ENCODE data around the gene HK1. TPM values are rescaled to one million over a fixed set of nuclear protein-coding genes. Genes with fewer than 3 reads are reported as not detected.
"Not testable (repeated sequence)": the region's sequence is repeated elsewhere in the genome, so short reads cannot be mapped to it uniquely, and the experiment has no call there.

Gene HK1
- total RNA-seq, 2 donors from 2014 or later, result 75.6 to 103 TPM

- DNase-seq (ENCODE audit: low spot score), result peak; percentile 56
- intact Hi-C loops (cut with DNase I), result no loop called here
Observed at GRCh38 chr10:69250041-69250440, 28.3 kb upstream of the HK1 start.

DNA sequence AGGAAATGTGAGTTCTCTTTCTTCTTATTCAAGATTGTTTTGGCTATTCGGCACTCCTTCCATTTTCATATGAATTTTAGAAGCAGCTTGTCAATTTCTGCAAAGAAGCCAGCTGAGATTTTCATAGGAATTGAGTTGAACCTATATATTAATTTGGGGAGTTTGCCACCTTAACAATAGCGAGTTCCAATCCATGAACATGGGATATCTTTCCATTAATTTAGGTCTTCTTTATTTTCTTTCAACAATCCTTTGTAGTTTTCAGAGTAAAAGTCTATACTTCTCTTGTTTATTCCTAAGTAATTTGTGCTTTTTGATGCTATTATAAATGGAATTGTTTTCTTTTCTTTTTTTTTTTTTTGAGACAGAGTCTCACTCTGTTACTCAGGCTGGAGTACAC, 26.9 kb upstream of the HK1 start:
- intact Hi-C loops (cut with DNase I); DNase-seq (ENCODE audit: low spot score): not testable (repeated sequence)

DNA sequence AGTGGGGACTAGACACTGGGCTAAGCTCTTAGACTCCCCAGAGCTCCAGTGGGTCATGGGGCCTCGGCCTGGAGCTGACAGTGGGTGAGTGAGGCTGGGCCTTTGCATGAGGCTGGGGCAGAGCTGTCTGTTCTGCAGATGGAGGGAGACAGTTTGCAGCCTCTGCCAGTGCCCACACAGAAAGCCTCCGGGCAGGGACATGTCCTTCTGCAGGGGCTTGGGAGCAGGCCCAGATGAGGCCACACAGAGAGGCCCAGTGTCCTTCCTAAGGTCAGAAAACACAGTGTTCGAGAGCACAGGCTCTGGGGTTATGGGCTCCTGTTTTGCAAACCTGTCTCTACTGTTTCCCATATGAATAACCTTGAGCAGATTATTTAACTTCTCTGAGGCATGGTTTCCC, 25.1 kb upstream of the HK1 start:
- intact Hi-C loops (cut with DNase I), result no loop called here
- peak; percentile 58 for DNase-seq (ENCODE audit: low spot score)

- DNase-seq (ENCODE audit: low spot score), result no peak
- intact Hi-C loops (cut with DNase I), result loop anchor here in 1 of 2 donors (5.0 kb wide), 1 partner anchor 112 kb away; no protein-coding TSS in a partner anchor
Observed at GRCh38 chr10:69254877-69255276, 23.4 kb upstream of the HK1 start.

- intact Hi-C loops (cut with DNase I), result loop anchor here in 1 of 2 donors (5.0 kb wide), 1 partner anchor 108 kb away; no protein-coding TSS in a partner anchor
- DNase-seq (ENCODE audit: low spot score), result no peak
Observed at GRCh38 chr10:69259547-69260243, 18.6 kb upstream of the HK1 start.

GRCh38 chr10:69261184-69261583, 17.1 kb upstream of the HK1 start:
- intact Hi-C loops (cut with DNase I), result no loop called here

DNA sequence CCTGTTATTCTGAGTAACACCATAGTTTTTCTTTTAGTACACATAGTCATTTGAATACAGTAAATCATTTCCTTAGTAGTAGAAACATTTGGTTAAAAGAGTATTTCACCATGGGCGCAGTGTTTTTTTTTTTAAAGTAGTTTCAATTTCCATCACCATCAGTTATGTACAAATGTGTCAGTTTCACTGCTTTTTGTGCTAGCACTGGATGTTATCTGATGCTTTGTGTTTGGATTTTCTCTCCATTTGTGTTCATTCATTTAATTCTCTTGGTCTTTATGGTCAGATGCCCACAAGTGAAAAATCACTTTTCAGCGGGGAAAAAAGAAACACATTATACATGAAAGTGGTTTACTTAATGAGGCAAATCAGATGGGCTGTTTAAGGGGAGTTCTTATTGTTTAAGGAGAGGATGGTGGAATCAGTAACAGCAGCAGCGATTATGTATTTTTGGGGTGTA, 16.0 kb upstream of the HK1 start:
- intact Hi-C loops (cut with DNase I), result no loop called here
- DNase-seq (ENCODE audit: low spot score), result no peak

More at GRCh38 chr10:69261184-69261583, 17.1 kb upstream of the HK1 start:
- DNase-seq (ENCODE audit: low spot score), result no peak

- DNase-seq (ENCODE audit: low spot score), result no peak
- intact Hi-C loops (cut with DNase I), result no loop called here
Observed at GRCh38 chr10:69265521-69265920, 12.8 kb upstream of the HK1 start.

DNA sequence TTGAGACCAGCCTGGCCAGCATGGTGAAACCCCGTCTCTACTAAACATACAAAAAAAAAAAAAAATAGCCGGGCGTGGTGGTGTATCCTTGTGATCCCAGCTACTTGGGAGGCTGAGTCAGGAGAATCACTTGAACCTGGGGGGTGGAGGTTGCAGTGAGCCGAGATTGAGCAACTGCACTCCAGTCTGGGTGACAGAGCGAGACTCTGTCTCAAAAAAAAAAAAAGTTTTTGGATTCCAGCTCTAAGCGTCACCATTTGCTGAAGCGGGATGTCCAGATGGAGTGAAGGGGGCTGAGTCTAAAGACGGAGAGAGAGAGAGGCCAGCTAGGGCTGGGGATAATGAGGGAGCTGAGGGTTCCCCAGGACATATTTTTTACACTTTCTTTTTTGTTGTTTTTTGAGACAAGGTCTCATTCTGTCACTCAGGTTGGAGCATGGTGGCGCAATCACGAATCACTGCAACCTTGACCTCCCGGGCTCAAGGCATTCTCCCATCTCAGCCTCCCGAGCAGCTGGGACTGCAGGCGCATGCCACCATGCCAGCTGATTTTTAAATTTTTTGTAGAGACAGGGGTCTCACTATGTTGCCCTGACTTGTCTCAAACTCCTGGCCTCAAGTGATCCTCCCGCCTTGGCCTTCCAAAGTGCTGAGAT, 9.4 kb upstream of the HK1 start:
- intact Hi-C loops (cut with DNase I), result no loop called here
- DNase-seq (ENCODE audit: low spot score), result no peak

- intact Hi-C loops (cut with DNase I), result no loop called here
Observed at GRCh38 chr10:69269761-69270160, 8.5 kb upstream of the HK1 start.

GRCh38 chr10:69270990-69271389, 7.3 kb upstream of the HK1 start:
- intact Hi-C loops (cut with DNase I), result no loop called here

More at GRCh38 chr10:69269761-69270160, 8.5 kb upstream of the HK1 start:
- no peak for DNase-seq (ENCODE audit: low spot score)

DNA sequence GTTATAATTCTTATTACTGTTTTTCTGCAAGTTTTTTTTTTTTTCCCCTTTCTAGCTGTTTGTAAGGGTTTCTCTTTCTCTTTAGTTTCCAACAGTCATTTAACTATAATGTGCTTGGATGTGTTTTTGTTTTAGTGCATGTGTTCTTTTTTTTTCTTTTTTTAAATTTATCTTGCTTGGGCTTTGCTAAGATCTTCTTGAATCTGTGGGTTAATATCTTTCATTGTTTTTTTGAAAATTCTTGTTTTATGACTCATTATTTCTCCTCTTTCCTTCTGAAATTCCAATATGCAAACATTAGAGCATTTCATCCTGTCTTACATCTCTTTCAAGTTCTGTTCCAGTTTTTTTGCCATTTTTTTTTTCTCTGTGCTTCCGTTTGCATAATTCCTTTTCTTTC, 5.7 kb upstream of the HK1 start:
- intact Hi-C loops (cut with DNase I), result no loop called here

More at GRCh38 chr10:69270990-69271389, 7.3 kb upstream of the HK1 start:
- no peak for DNase-seq (ENCODE audit: low spot score)

DNA sequence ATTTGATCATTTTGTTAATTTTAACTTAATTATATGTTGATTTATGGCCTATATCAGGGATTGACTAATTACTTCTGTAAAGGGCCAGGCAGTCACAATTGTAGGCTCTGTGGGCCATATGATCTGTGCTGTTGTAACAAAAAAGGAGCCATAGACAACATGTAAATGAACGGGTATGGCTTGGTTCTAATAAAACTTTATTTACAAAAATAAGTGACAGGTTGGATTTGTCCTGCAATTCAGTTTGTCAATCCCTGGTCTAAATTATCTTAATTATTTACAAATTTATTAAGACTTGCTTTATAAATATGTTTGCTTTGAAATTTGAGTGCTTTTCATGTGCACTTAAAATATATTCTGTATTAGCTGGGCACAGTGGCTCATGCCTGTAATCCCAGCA, 2.9 kb upstream of the HK1 start:
- intact Hi-C loops (cut with DNase I), result no loop called here
- no peak for DNase-seq (ENCODE audit: low spot score)

More for the DNA sequence above, 5.7 kb upstream of the HK1 start:
- DNase-seq (ENCODE audit: low spot score), result no peak

GRCh38 chr10:69276503-69276902, 1.8 kb upstream of the HK1 start:
- DNase-seq (ENCODE audit: low spot score), result no peak

GRCh38 chr10:69279110-69279509, 814 bp downstream of the HK1 start:
- no peak for DNase-seq (ENCODE audit: low spot score)
- intact Hi-C loops (cut with DNase I), result no loop called here

More at GRCh38 chr10:69276503-69276902, 1.8 kb upstream of the HK1 start:
- intact Hi-C loops (cut with DNase I), result no loop called here

GRCh38 chr10:69281507-69282413, 3.5 kb downstream of the HK1 start:
- no peak for DNase-seq (ENCODE audit: low spot score)

DNA sequence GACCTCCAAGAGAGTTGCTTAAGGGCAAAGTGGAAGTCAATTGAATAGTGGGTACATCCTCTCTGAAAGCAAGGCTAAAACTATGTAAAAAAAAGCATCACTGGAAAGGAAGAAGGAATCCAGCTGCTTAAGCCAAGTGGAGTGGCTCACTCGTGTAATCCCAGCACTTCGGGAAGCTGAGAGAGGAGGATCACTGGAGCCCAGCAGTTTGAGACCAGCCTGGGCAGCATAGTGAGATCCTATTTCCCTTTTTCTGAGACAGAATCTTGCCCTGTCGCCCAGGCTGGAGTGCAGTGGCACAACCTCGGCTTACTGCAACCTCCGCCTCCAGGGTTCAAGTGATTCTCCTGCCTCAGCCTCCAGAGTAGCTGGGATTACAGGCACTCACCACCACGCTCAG, 6.1 kb downstream of the HK1 start:
- intact Hi-C loops (cut with DNase I); DNase-seq (ENCODE audit: low spot score): not testable (repeated sequence)

More at GRCh38 chr10:69281507-69282413, 3.5 kb downstream of the HK1 start:
- intact Hi-C loops (cut with DNase I), result no loop called here

GRCh38 chr10:69285699-69286098, 7.4 kb downstream of the HK1 start:
- no peak for DNase-seq (ENCODE audit: low spot score)

GRCh38 chr10:69287181-69287580, 8.9 kb downstream of the HK1 start:
- intact Hi-C loops (cut with DNase I), result no loop called here
- no peak for DNase-seq (ENCODE audit: low spot score)

More at GRCh38 chr10:69285699-69286098, 7.4 kb downstream of the HK1 start:
- intact Hi-C loops (cut with DNase I), result no loop called here

DNA sequence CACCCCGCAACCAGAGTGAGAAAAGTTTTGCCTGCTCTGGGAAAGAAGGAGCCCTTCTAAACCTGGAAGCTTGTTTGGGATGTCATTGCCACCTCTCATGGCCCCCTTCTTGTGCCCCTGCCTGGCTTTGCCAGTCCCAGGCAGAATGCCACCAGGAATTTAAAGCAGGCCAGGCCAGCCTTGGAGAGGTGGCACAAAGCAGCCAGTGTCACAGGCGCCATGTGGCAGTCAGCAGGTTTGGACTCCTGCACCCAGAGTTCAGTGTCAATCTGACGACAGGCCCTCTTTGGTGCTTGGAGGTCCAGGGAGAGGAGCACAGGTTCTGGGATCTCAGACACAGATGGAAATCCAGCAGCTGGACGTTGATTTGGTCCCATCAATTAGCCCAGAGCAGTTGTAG, 12.7 kb downstream of the HK1 start:
- intact Hi-C loops (cut with DNase I), result no loop called here
- DNase-seq (ENCODE audit: low spot score), result no peak
